GM12873 (cell line): ENCODE results near the gene MAPRE2.

ENCODE experiments used
- TF ChIP-seq, protein P1 (sequence below): IDR thresholded peaks from 2 replicates; pipeline ENCODE4 v1.5.1; 2012; ENCODE audit warnings: low read depth, mild to moderate bottlenecking, moderate library complexity, low read length, control low read depth; ENCODE audit not compliant: insufficient read depth; ENCODE audit errors: missing control alignments

Gene MAPRE2

DNA sequence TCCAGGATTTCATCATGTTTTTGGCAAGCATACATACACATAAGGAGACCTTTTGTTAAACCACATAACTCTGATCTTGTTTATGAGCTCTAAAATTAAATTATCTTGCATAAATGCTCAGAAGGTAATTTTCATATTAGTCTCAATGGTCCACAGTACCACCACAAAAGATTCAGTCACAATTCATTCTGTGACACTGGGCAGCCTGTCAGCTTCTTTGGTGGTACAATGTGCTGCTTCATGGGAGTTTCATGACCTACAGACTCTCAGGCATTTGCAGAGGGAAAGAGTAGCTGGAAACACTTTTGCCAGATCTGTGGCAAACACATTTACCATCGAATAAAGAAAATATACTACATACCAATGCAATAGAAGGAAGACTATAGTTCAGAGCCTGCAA lies 148.3 kb downstream of the MAPRE2 start:
- TF ChIP-seq, protein P1, sequence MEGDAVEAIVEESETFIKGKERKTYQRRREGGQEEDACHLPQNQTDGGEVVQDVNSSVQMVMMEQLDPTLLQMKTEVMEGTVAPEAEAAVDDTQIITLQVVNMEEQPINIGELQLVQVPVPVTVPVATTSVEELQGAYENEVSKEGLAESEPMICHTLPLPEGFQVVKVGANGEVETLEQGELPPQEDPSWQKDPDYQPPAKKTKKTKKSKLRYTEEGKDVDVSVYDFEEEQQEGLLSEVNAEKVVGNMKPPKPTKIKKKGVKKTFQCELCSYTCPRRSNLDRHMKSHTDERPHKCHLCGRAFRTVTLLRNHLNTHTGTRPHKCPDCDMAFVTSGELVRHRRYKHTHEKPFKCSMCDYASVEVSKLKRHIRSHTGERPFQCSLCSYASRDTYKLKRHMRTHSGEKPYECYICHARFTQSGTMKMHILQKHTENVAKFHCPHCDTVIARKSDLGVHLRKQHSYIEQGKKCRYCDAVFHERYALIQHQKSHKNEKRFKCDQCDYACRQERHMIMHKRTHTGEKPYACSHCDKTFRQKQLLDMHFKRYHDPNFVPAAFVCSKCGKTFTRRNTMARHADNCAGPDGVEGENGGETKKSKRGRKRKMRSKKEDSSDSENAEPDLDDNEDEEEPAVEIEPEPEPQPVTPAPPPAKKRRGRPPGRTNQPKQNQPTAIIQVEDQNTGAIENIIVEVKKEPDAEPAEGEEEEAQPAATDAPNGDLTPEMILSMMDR, result no peak

DNA sequence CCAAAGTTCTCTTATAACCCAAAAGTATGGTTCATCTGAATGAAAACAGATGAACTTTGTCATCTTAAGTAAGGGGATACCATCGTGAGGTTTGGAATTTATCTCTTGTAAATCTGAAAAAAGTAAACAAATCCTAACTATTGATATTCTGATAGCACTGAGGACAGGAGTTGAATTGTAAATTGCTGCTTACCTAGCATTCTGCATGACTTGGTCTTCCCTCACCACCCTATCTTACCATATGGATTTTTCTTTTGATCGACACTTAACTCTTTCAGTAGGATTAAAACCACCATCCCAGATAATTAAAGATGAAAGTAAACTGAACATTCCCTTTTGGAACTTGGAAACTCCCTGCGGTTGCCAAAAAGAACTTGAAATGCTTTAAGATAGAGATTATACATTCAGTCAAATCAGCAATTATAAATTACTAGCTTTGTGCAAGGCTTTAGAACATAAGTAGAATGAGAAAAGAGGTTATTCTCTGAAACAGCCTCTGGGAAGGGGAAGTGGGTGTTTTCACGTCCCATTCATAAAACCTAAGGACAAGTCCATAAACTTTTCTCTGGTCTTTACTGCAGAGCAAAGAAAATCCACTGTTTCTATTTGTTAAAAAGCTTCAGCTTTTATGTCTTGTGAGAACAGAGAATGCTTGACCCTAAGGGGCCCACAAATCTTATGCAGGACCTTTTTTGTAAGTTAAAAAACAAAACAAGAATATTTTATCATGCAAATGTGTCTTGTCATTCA lies 149.9 kb downstream of the MAPRE2 start:
- TF ChIP-seq, protein P1, result no peak

- TF ChIP-seq, protein P1, result no peak
Measured at GRCh38 chr18:35191698-35192025, 150.4 kb downstream of the MAPRE2 start.

DNA sequence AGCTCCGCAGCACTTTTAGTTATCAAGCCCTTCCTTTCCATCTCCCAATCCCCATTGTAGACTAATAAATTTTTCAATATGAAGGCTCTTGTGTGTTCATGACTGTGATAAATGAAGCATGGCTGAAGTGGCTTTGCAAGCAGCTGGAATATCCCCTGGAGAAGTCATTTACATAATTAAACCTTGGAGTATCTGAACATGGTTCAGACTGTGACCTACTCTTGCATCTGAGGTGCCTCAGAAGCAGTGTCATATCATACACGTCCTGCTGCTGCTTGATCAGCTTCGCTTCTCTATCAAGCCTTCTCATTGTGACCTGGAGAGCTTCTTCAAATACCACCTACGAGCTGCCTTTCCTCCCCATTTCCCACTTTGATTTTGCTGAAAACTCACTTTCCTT lies 151.2 kb downstream of the MAPRE2 start:
- TF ChIP-seq, protein P1, result no peak
